H1 (cell line): ENCODE results near the gene TGM1. TPM values are rescaled to one million over a fixed set of nuclear protein-coding genes. Genes with fewer than 3 reads are reported as not detected.

Source experiments
- CTCF ChIA-PET: fragments of 300-600 bp; sonication (Branson Sonifier 250); formaldehyde crosslinking; loops from one replicate; lab custom pipeline; 2021; ENCODE audit not compliant: partially characterized antibody; lab: Charles Lee
- POLR2A ChIA-PET: fragments of 300-600 bp; sonication (Branson Sonifier 250); formaldehyde crosslinking; loops from one replicate; lab custom pipeline; 2021; ENCODE audit warnings: inconsistent platforms; ENCODE audit not compliant: partially characterized antibody; lab: Charles Lee
- DNase-seq, 2 experiments: peaks; one replicate each; pipeline versions ENCODE4 v3.0.0 to v3.0.0-alpha.2; 2010 to 2022; ENCODE audit warnings: low spot score in 2 of 2, low read depth in 1 of 2, mixed read lengths in 1 of 2
- FAIRE-seq: peaks from 2 replicates; lab custom pipeline; 2011; peaks lifted over from hg19 to GRCh38; lab: Jason Lieb, UNC
- H2AFZ ChIP-seq: 2 replicates; pipeline ENCODE4 v1.8.1; 2012; ENCODE audit warnings: low read length, inconsistent platforms
- H2AK5ac ChIP-seq: 2 replicates; pipeline ENCODE4 v1.6.1; 2013; ENCODE audit warnings: low read depth, low read length
- H2BK120ac ChIP-seq: replicated peaks from 2 replicates; pipeline ENCODE3; 2013; ENCODE audit warnings: low read depth, low read length, inconsistent platforms
- H2BK12ac ChIP-seq: 2 replicates; pipeline ENCODE4 v1.6.1; 2013; ENCODE audit warnings: low read depth, low read length
- H2BK15ac ChIP-seq: 2 replicates; pipeline ENCODE4 v1.6.1; 2013; ENCODE audit warnings: low read length
- H2BK20ac ChIP-seq: 2 replicates; pipeline ENCODE4 v1.6.1; 2013; ENCODE audit warnings: low read length
- H2BK5ac ChIP-seq: 2 replicates; pipeline ENCODE4 v1.6.1; 2013; ENCODE audit warnings: low read depth, low read length
- H3K14ac ChIP-seq: 2 replicates; pipeline ENCODE4 v1.6.1; 2013; ENCODE audit warnings: inconsistent platforms; ENCODE audit not compliant: insufficient read length
- H3K18ac ChIP-seq: 2 replicates; pipeline ENCODE4 v1.6.1; 2013; ENCODE audit warnings: low read length; ENCODE audit errors: extremely low read depth
- H3K23ac ChIP-seq: 2 replicates; pipeline ENCODE4 v1.6.1; 2013; ENCODE audit warnings: inconsistent platforms; ENCODE audit not compliant: insufficient read length
- H3K23me2 ChIP-seq: 2 replicates; pipeline ENCODE4 v1.6.1; 2013; ENCODE audit warnings: low read depth, low read length
- H3K27ac ChIP-seq: 2 replicates; pipeline ENCODE4 v1.6.1; 2011; ENCODE audit warnings: low read depth, low read length, inconsistent platforms
- H3K27me3 ChIP-seq, 4 experiments: replicated peaks in 1 of 4; 1 replicate in 1 of 4; 2 replicates in 3 of 4; pipeline versions ENCODE4 v1.6.1 to v1.8.1; 2011 to 2013; ENCODE audit warnings: low read length in 3 of 4, mild to moderate bottlenecking in 3 of 4, inconsistent platforms in 2 of 4, mixed read lengths in 2 of 4, moderate library complexity in 1 of 4; ENCODE audit not compliant: control insufficient read depth in 3 of 4, insufficient read depth in 3 of 4; ENCODE audit errors: extremely low read depth in 1 of 4
- H3K36me3 ChIP-seq, 4 experiments: 2 replicates each; pipeline versions ENCODE4 v1.6.1 to v1.8.1; 2011 to 2013; ENCODE audit warnings: mild to moderate bottlenecking in 4 of 4, low read length in 3 of 4, moderate library complexity in 2 of 4, control low read depth in 1 of 4, inconsistent platforms in 1 of 4; ENCODE audit not compliant: insufficient read depth in 4 of 4, control insufficient read depth in 2 of 4
- H3K4ac ChIP-seq: replicated peaks from 2 replicates; pipeline ENCODE3; 2013; ENCODE audit warnings: low read length, low read depth, mixed read lengths, inconsistent platforms; ENCODE audit not compliant: insufficient read length
- H3K4me1 ChIP-seq, 4 experiments: replicated peaks in 1 of 4; 1 replicate in 1 of 4; 2 replicates in 3 of 4; pipeline versions ENCODE4 v1.6.1 to v1.8.1; 2011 to 2013; ENCODE audit warnings: low read length in 3 of 4, inconsistent platforms in 2 of 4, mixed read lengths in 1 of 4; ENCODE audit not compliant: insufficient read depth in 4 of 4, control insufficient read depth in 3 of 4
- H3K4me2 ChIP-seq, 2 experiments: 2 replicates each; pipeline versions ENCODE4 v1.6.1 to v1.8.1; 2011 to 2013; ENCODE audit warnings: low read depth in 2 of 2, low read length in 2 of 2, control low read depth in 1 of 2, inconsistent platforms in 1 of 2, mild to moderate bottlenecking in 1 of 2; ENCODE audit not compliant: insufficient read depth in 1 of 2
- H3K4me3 ChIP-seq, 4 experiments: fragments of 200-600, 300-600 bp in 1 of 4; sonication (generic), shearing (Covaris generic), sonication (Bioruptor Twin) in 1 of 4; 2 replicates each; pipeline versions ENCODE4 v1.5.1 to v1.8.1; 2011 to 2016; ENCODE audit warnings: low read length in 4 of 4, low read depth in 3 of 4, control low read depth in 2 of 4, inconsistent platforms in 2 of 4, mild to moderate bottlenecking in 2 of 4, mixed read lengths in 1 of 4, moderate library complexity in 1 of 4; ENCODE audit not compliant: insufficient read depth in 2 of 4; ENCODE audit errors: extremely low read depth in 1 of 4
- H3K56ac ChIP-seq: replicated peaks from 2 replicates; pipeline ENCODE3; 2013; ENCODE audit warnings: low read depth, mild to moderate bottlenecking, mixed read lengths, low read length, inconsistent platforms; ENCODE audit not compliant: insufficient read length
- H3K79me1 ChIP-seq: 2 replicates; pipeline ENCODE4 v1.6.1; 2013; ENCODE audit warnings: low read depth, low read length, control low read depth
- H3K79me2 ChIP-seq, 2 experiments: 2 replicates each; pipeline versions ENCODE4 v1.6.1 to v1.8.1; 2012 to 2013; ENCODE audit warnings: low read length in 2 of 2, mild to moderate bottlenecking in 2 of 2, inconsistent platforms in 1 of 2; ENCODE audit not compliant: insufficient read depth in 2 of 2, control insufficient read depth in 1 of 2
- H3K9ac ChIP-seq, 4 experiments: replicated peaks in 1 of 4; 1 replicate in 1 of 4; 2 replicates in 3 of 4; pipeline versions ENCODE4 v1.6.1 to v1.8.1; 2011 to 2013; ENCODE audit warnings: low read depth in 3 of 4, low read length in 3 of 4, control low read depth in 2 of 4, mild to moderate bottlenecking in 2 of 4, moderate library complexity in 2 of 4, inconsistent platforms in 1 of 4; ENCODE audit errors: extremely low read depth in 1 of 4
- H3K9me3 ChIP-seq, 2 experiments: 2 replicates each; pipeline versions ENCODE4 v1.6.1 to v1.8.1; 2012 to 2013; ENCODE audit warnings: mild to moderate bottlenecking in 2 of 2, moderate library complexity in 2 of 2, control low read depth in 1 of 2, inconsistent platforms in 1 of 2, low read depth in 1 of 2, low read length in 1 of 2, mixed read lengths in 1 of 2; ENCODE audit not compliant: insufficient read depth in 2 of 2
- H4K20me1 ChIP-seq, 2 experiments: replicated peaks in 1 of 2; 2 replicates each; pipeline versions ENCODE3 to v1.8.1; 2011 to 2013; ENCODE audit warnings: inconsistent platforms in 2 of 2, low read length in 2 of 2, mild to moderate bottlenecking in 1 of 2; ENCODE audit not compliant: insufficient read depth in 2 of 2, control insufficient read depth in 1 of 2
- H4K5ac ChIP-seq: 2 replicates; pipeline ENCODE4 v1.6.1; 2013; ENCODE audit warnings: low read length, low read depth, mixed read lengths, inconsistent platforms; ENCODE audit not compliant: insufficient read length
- H4K8ac ChIP-seq: 2 replicates; pipeline ENCODE4 v1.8.0; 2013; ENCODE audit warnings: mild to moderate bottlenecking, moderate library complexity, low read length, inconsistent platforms; ENCODE audit not compliant: insufficient read depth; ENCODE audit errors: extremely low read depth
- H4K91ac ChIP-seq: replicated peaks from 2 replicates; pipeline ENCODE3; 2013; ENCODE audit warnings: low read length, mixed read lengths, inconsistent platforms; ENCODE audit not compliant: insufficient read length
- CTCF ChIP-seq, 3 experiments: IDR thresholded peaks; 1 replicate in 2 of 3; 2 replicates in 1 of 3; pipeline versions ENCODE4 v1.5.1 to v1.6.1; 2011; ENCODE audit warnings: low read length in 3 of 3, mild to moderate bottlenecking in 3 of 3, inconsistent platforms in 2 of 3, low read depth in 1 of 3, moderate library complexity in 1 of 3; ENCODE audit not compliant: insufficient read depth in 1 of 3; ENCODE audit errors: control extremely low read depth in 1 of 3
- SP2 ChIP-seq: IDR thresholded peaks from 2 replicates; pipeline ENCODE4 v1.6.1; 2012; ENCODE audit warnings: mild to moderate bottlenecking, low read length, inconsistent platforms
- WGBS, 2 experiments: shearing (Covaris generic) in 1 of 2; methylation state at CpG; one replicate each; pipeline versions ENCODE4 v1.1.6 to v1.1.7; 2013 to 2015; ENCODE audit warnings: low lambda C conversion rate in 2 of 2, mixed read lengths in 2 of 2, inconsistent platforms in 1 of 2, low coverage in 1 of 2, missing lambda C conversion rate in 1 of 2; ENCODE audit not compliant: insufficient replicate concordance in 2 of 2, insufficient coverage in 1 of 2, insufficient read length in 1 of 2; ENCODE audit errors: extremely low coverage in 1 of 2, missing lambda C conversion rate in 1 of 2; 5-methylcytosine and 5-hydroxymethylcytosine counted together
- polyA plus RNA-seq, 7 experiments: library from polyadenylated mRNA; depleted of rRNA in 3 of 7; stranded (reverse) in 5 of 7; unstranded in 2 of 7; fragments of >200 nt in 5 of 7; fragments of 200-250 nt in 2 of 7; gene quantifications; 1 replicate in 5 of 7; 2 replicates in 1 of 7; 4 replicates in 1 of 7; pipeline versions ENCODE4 v1.2.1 to v1.2.3, GENCODE V29; 2011 to 2013; ENCODE audit warnings: missing spikeins in 2 of 7, mixed read lengths in 2 of 7
- total RNA-seq: library from RNA; stranded (reverse); fragmentation: NEBNext Ultra II Directional; extraction: Animal tissue kit (Norgen Biotek cat#: 25700); gene quantifications from 2 replicates; pipeline ENCODE4 v1.2.1, GENCODE V29; 2021

TGM1 gene
- total and polyA plus RNA-seq, 2 of the 8 experiments (the other 6 are each of a cell fraction or from before 2014, with no cell fraction given) = 1.8 to 2.2 TPM

- DNase-seq (no peak), FAIRE-seq (no peak)
- no peak overlapping the region for H4K8ac ChIP-seq
- 90% methylated on average over 3 of the region's 3 CpGs; no CpG with 5 or more reads in 1 of the 2 experiments for WGBS, 2 experiments
- H2BK12ac ChIP-seq = no peak overlapping the region
- H3K36me3 ChIP-seq = no peaks in the 10 kb centered on the region; a peak in 1 of 8 replicates
- H3K4me1 ChIP-seq = peaks cover 0 to 4% (median 2%) of the 10 kb centered on the region in 4 experiments; a peak in 3 of 7 replicates
- no peak overlapping the region for H3K4me2 ChIP-seq
- ChIA-PET POLR2A (interaction anchor here (0.7 to 2.6 kb wide), 7 partner anchors 19 to 99 kb away, joined by 3 to 7 read pairs (median 3); partner anchors contain the start of genes DHRS1 and NOP9), CTCF (interaction anchor here (0.8 to 8.6 kb wide), 12 partner anchors 9 to 38 kb away, joined by 3 to 94 read pairs (median 4); partner anchors contain the start of genes DHRS1 and NOP9)
- no peak overlapping the region for H3K14ac ChIP-seq
- H3K9ac ChIP-seq = no peak overlapping the region; a peak in 1 of 7 replicates
- H3K23ac ChIP-seq = no peak overlapping the region
- no peak overlapping the region for H2BK20ac ChIP-seq
- no peak overlapping the region for H3K27ac ChIP-seq
- no peak overlapping the region for H2BK120ac ChIP-seq
- no peaks in the 10 kb centered on the region; a peak in 1 of 7 replicates for H3K27me3 ChIP-seq
- H4K20me1 ChIP-seq = no peaks in the 10 kb centered on the region
- H3K79me1 ChIP-seq = no peaks in the 10 kb centered on the region
- TF ChIP-seq CTCF (IDR thresholded peaks at IDR 0.05; ENCODE audit: control extremely low read depth in 1 of 3, insufficient read depth in 1 of 3, low read depth in 1 of 3, low read length in 3 of 3) (peak in 1 of 3 experiments; percentile 24; a peak in 2 of 4 replicates), SP2 (no peak)
- H3K18ac ChIP-seq = no peak overlapping the region
- no peak overlapping the region for H2AK5ac ChIP-seq
- H2BK15ac ChIP-seq = no peak overlapping the region
- H2AFZ ChIP-seq = no peak overlapping the region
- H3K23me2 ChIP-seq = peaks cover 4% of the 10 kb centered on the region
- no peak overlapping the region for H3K4me3 ChIP-seq
- no peak overlapping the region for H4K91ac ChIP-seq
- no peaks in the 10 kb centered on the region for H3K9me3 ChIP-seq
- no peak overlapping the region for H4K5ac ChIP-seq
- H3K56ac ChIP-seq = no peak overlapping the region
- H3K79me2 ChIP-seq = no peaks in the 10 kb centered on the region
- H3K4ac ChIP-seq = no peak overlapping the region
- H2BK5ac ChIP-seq = no peak overlapping the region
Measured at GRCh38 chr14:24273422-24273998, 10.5 kb upstream of the TGM1 start.
